ENCODE measurements around the gene HS1BP3.

HS1BP3 gene

DNA sequence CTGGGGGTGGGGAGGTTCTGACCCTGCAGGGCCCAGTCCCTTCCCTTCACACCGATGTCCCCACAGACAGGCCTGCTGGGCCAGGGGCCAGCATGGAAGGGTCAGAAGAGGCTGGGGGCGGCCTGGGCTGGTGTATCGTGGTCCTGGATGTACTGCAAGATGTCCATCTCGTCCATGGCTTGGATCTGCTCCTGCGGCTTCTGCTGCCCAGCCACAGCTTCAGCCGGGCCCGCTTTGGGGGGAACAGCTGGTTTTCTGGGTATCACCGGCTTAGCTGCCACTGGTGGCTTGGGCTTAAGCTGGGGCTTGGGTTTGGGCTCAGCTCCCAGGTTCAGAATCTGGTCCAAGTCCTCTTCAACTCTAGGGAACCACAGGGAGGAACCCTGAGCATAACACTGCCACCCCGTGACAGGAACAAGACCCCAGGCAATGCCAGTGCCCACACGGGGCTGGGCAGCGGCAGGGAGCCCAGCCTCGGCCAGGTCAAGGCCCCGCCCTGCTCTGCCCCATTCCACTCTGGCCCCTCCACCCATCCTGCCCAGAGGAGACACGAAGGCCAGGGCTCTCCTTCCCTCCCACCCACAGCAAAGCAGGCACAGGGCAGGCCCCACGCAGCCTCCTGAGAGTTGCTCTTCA is 31.9 kb downstream of the HS1BP3 start:
- no peak for ATAC-seq (replicated peaks; ENCODE audit: extremely low read depth, poor library complexity, severe bottlenecking)
- H3K27me3 Mint-ChIP-seq = no peaks in the 10 kb centered on the region
- H3K9me3 Mint-ChIP-seq = no peaks in the 10 kb centered on the region
- DNase-seq (ENCODE audit: low spot score in 2 of 2) = no peak
- peaks cover 8% of the 10 kb centered on the region for H3K4me1 Mint-ChIP-seq
- H3K4me3 Mint-ChIP-seq = no peak overlapping the region
- H3K36me3 Mint-ChIP-seq (ENCODE audit: insufficient read depth) = peaks cover 11% of the 10 kb centered on the region
- no peak overlapping the region for H3K27ac Mint-ChIP-seq (ENCODE audit: low read depth)

DNA sequence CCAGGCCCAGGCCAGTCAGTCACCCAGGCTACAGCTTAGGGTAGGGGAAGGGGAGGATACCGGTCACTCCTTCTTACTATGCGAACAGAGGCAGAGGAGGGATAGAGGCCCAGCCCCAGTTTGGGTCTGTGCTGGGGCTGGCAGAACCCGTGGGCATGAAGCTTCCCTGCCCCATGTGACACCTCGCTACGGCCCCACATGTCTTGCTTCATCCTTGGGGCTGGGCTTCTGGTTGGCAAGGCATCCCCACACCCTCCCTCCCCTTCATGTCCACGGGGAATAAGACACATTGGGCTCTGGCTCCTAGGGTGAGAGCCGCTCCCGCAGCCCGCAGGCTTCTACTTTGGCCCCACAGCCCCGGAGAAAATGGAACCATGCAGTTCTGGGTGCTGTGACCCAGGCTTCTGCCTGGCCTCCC is 32.4 kb downstream of the HS1BP3 start:
- Mint-ChIP-seq H3K4me1 (peaks cover 8% of the 10 kb centered on the region), H3K27me3 (no peaks in the 10 kb centered on the region), H3K36me3 (ENCODE audit: insufficient read depth) (peaks cover 11% of the 10 kb centered on the region), H3K27ac (ENCODE audit: low read depth) (no peak overlapping the region), H3K9me3 (no peaks in the 10 kb centered on the region), H3K4me3 (no peak overlapping the region)
- DNase-seq (ENCODE audit: low spot score in 2 of 2) = no peak
- no peak for ATAC-seq (replicated peaks; ENCODE audit: extremely low read depth, poor library complexity, severe bottlenecking)

DNA sequence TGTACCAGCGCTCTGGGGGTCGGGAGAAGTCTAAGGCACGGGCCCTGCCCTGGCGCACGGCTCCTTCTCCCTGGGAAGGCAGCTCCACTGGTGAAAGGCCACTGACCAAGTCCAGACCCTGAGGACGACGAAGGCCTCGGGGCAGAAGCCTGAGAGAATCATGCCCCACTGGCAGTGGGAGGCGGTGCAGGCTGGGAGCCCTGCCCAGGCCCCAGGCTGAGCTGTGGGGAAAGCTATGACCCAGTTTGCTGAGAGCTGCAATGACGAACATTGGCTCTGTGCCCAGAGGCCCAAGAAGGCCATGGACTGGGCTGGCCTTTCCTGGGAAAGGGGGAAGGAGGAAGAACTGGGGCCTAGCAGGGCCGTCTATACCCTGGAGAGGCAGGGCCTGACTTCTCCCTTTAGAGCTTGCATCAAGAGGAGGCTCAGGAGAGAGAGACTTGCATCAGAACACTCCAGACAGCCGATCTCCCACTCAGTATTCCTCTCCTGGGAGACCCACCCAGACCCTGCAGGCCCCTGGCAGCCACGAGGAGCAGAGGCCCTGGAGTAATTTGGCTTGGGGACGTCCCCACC is 32.9 kb downstream of the HS1BP3 start:
- ATAC-seq (replicated peaks; ENCODE audit: extremely low read depth, poor library complexity, severe bottlenecking) = no peak
- Mint-ChIP-seq H3K4me1 (peaks cover 8% of the 10 kb centered on the region), H3K4me3 (no peak overlapping the region), H3K36me3 (ENCODE audit: insufficient read depth) (peaks cover 11% of the 10 kb centered on the region), H3K27me3 (no peaks in the 10 kb centered on the region), H3K27ac (ENCODE audit: low read depth) (no peak overlapping the region), H3K9me3 (no peaks in the 10 kb centered on the region)
- no peak for DNase-seq (ENCODE audit: low spot score in 2 of 2)

DNA sequence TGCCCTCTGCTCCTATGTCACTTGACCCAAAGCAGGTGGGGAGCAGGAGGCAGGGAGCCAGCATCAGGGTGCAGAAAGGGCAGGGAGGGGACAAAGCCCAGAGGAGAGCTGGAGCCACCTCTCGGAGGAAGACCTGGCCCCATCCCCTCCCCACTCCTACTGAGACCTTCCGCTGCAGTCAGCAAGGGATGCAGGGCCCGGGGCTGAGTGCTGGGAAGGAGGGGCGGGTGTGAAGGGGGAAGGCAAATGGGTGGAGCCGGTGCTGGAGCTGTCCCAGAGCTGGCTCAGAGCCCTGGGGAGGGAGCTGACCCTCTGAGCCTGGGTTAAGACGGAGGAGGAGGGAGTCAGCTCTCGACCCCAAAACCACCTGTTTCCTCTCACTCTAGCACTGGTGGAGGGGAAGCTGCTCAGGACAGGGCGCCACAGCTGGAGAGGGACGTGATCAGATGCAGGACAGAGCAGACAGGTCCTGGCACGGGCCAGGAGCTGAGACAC is 33.8 kb downstream of the HS1BP3 start:
- ATAC-seq (replicated peaks; ENCODE audit: extremely low read depth, poor library complexity, severe bottlenecking) (no peak), DNase-seq (ENCODE audit: low spot score in 2 of 2) (no peak)
- Mint-ChIP-seq H3K27ac (ENCODE audit: low read depth) (no peak overlapping the region), H3K4me3 (no peak overlapping the region), H3K9me3 (no peaks in the 10 kb centered on the region), H3K27me3 (no peaks in the 10 kb centered on the region), H3K36me3 (ENCODE audit: insufficient read depth) (peaks cover 8% of the 10 kb centered on the region), H3K4me1 (peaks cover 8% of the 10 kb centered on the region)

DNA sequence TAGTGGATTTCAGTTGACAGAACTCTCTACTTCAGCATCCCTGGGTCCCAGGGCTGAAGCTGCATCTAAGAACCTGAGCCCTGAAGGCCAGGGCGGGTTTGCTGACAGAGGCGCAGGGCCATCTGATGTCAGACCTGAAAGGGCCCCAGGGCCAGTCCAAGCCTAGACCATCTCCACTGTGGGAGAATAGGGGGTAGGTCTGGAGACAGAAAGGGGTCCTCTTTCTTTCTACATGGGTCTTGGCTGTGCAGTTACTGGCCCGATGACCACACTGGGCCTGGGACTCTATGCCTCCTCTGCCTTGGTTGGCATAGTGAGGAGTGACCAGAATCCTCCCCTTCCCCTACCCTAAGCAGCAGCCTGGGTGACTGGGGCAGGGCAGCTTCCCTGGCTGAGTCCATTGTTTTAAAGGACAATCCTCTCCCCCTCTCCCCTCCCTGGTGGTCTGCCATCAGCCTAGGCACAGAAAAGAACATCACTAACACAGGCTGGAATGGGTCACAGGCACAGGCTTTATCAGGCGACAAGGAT is 34.5 kb downstream of the HS1BP3 start:
- no peaks in the 10 kb centered on the region for H3K9me3 Mint-ChIP-seq
- H3K4me3 Mint-ChIP-seq = no peak overlapping the region
- DNase-seq (ENCODE audit: low spot score in 2 of 2) = no peak
- no peak for ATAC-seq (replicated peaks; ENCODE audit: extremely low read depth, poor library complexity, severe bottlenecking)
- peaks cover 6% of the 10 kb centered on the region for H3K36me3 Mint-ChIP-seq (ENCODE audit: insufficient read depth)
- no peak overlapping the region for H3K27ac Mint-ChIP-seq (ENCODE audit: low read depth)
- no peaks in the 10 kb centered on the region for H3K27me3 Mint-ChIP-seq
- peaks cover 8% of the 10 kb centered on the region for H3K4me1 Mint-ChIP-seq

DNA sequence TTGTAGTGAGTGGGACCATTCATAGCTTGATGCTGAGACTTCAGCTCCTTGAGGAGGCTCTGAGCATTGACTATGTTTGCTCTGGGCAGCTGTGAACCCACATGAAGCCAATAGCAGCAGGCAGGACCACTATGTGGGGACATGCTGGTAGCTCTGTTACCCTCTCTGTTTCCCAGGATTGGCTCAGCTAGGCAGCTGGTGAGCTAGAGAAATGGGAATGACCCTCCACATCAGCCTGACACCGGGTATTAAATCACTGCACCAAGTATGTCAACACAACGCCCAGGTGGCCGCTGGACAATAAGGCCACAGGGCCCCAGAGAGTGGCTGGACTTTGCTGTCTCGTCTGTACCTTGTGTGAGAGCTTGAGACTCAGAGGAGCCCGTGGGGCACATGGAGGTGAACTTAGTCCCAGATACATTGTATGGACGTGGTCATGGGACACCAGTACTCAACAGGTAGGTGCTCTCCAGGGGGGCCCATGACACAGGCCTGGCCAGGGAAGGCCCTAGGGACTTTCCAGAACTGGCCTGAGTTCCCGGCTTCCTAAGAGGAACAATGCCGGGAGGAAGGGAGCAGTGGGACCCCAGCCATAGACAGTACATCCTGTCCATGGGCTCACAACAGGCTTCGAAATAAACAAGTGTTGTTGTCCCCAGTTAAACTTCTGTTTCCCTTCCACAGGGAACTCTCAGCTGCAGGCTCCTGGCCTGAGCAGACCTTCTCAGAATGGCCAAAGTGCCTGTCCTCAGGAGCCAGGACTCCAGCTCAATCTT is 35.2 kb downstream of the HS1BP3 start:
- Mint-ChIP-seq H3K9me3 (no peaks in the 10 kb centered on the region), H3K27me3 (no peaks in the 10 kb centered on the region), H3K4me3 (no peak overlapping the region), H3K36me3 (ENCODE audit: insufficient read depth) (peaks cover 4% of the 10 kb centered on the region), H3K27ac (ENCODE audit: low read depth) (no peak overlapping the region), H3K4me1 (peaks cover 5% of the 10 kb centered on the region)
- DNase-seq (ENCODE audit: low spot score in 2 of 2) = no peak
- no peak for ATAC-seq (replicated peaks; ENCODE audit: extremely low read depth, poor library complexity, severe bottlenecking)

DNA sequence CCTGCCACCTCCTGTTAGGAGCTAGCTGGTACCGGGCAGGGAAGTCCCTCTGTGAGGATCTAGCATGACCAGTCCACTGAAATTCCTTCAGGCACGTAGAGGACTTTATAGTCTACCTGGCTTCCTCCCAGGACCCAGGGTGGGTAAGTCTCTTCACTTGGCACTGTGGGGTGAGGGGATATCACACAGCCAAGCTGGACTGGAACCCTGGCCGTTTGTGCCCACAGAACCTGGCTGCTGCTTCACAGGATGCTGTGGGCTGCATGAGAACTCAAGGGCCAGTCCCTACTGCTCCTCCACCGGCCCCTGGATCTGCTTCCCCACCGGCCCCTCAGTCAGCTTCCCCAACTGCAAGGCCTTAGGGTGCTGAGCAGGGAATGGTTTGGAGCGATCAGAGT is 35.8 kb downstream of the HS1BP3 start:
- Mint-ChIP-seq H3K4me1 (no peaks in the 10 kb centered on the region), H3K36me3 (ENCODE audit: insufficient read depth) (peaks cover 3% of the 10 kb centered on the region), H3K4me3 (no peak overlapping the region), H3K27ac (ENCODE audit: low read depth) (no peak overlapping the region), H3K27me3 (no peaks in the 10 kb centered on the region), H3K9me3 (no peaks in the 10 kb centered on the region)
- ATAC-seq (replicated peaks; ENCODE audit: extremely low read depth, poor library complexity, severe bottlenecking) (no peak), DNase-seq (ENCODE audit: low spot score in 2 of 2) (no peak)

DNA sequence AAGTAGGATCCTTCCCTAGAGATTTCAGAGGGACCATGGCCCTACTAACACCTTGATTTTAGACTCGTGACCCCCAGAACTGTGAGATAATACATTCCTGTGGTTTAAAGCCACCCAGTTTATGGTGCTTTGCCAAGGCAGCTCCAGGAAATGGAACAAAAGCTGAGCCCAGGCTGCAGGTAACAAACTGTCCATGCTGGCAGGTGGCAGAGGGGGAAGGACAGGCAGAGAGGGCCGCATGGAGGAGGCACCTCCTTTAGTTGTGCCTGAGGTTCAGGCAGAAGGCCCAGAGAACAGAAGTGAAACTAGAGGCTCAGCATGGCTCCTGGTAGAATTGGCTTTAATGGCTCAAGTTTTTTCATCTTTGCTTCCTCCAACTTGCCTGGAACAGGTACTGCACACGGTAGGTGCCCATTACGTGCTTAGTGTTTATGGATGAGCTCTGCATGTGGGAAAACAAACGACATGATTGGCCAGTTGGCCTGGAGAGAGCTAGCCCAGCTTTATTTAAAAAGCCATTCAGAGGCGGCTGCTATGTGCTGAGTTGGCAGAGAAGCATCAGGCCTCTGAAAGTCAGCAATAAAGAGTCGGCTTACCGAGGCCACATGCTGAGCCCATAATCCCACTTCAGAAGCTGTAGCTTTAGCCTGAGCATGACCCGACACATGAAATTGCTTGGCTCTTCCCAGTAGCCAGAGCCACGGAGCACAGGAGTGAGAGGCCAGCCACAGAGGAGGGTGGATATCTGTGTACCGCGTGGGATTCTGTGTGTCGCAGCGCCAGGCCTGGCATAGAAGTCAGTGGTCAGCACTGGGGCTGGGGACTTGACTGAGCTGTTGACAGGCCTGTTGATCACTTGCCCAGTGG is 36.5 kb downstream of the HS1BP3 start:
- Mint-ChIP-seq H3K4me3 (no peak overlapping the region), H3K27ac (ENCODE audit: low read depth) (no peak overlapping the region)
- no peak for ATAC-seq (replicated peaks; ENCODE audit: extremely low read depth, poor library complexity, severe bottlenecking)

DNA sequence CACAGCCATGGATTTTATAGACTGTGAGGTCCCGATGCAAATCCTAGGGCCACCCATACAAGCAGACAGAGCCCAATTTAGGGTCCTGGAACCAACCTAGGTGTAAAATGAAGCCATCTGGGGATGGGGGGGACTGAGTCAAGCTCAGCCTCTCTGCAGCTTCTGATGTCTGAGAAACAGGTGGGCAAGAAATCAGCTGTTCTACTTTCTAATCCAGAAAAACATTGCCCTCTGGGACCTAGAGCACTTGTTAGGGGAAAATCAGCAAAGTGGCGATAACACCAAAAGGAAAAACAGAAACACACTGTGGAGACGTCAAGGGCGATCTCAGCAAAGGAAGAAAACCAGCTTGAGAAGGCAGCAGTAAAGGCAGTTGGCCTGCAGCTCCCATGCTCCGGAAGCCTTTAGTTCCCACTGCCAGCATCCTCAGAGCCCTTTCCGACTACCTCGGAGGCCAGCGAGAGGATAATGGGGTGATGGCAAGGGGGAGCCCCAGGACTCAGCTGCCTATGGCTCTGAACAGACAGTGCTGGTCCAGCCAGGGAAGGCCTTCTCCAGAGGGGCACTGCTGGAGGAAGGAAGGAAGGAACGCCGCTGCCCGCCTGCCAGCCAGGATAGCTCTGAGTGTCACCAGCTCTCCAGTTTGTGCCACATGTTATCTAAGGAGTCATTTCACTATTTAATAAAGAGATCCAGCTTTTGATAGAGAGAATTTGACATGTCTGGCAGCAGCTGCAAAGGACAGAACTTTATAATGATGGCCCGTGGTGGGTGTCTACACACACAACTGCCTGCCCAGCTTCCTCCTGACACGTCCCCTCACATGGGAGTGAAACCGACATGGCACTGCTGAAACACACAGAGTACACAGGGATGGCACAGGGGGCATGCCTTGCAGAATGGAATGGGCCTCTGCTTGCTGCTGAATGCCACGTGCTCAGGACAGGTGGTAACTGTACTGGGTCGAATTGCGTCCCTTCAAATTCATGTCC is 37.7 kb downstream of the HS1BP3 start:
- DNase-seq (ENCODE audit: low spot score in 2 of 2) (no peak), ATAC-seq (replicated peaks; ENCODE audit: extremely low read depth, poor library complexity, severe bottlenecking) (no peak)
- Mint-ChIP-seq H3K27me3 (no peaks in the 10 kb centered on the region), H3K27ac (ENCODE audit: low read depth) (no peak overlapping the region), H3K9me3 (no peaks in the 10 kb centered on the region), H3K4me3 (no peak overlapping the region), H3K4me1 (no peaks in the 10 kb centered on the region), H3K36me3 (ENCODE audit: insufficient read depth) (peaks cover 3% of the 10 kb centered on the region)

More for the DNA sequence above, 36.5 kb downstream of the HS1BP3 start:
- Mint-ChIP-seq H3K36me3 (ENCODE audit: insufficient read depth) (peaks cover 3% of the 10 kb centered on the region), H3K4me1 (no peaks in the 10 kb centered on the region), H3K27me3 (no peaks in the 10 kb centered on the region), H3K9me3 (no peaks in the 10 kb centered on the region)
- no peak for DNase-seq (ENCODE audit: low spot score in 2 of 2)

DNA sequence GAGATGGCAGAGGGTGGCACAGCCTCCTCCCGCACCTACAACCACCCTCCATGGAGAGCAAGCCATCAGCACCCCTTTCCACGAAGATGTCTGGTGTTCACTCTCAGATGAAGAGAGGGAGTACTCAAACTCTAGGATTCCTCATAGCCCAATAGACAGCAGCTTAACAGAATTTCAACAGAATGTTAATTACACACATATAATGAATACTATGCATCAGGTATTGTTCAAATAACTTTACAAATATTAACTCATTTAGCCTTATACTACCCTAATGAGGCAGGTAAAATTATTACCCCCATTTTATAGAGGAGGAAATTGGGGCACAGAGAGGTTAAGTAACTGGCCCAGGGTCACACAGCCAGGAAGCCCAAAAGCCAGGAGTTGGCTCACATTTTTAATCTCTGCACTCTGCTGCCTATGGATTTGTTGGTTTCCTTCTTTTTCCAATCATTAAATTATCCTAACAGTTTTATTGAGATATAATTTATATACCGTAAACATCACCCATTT is 39.0 kb downstream of the HS1BP3 start:
- Mint-ChIP-seq H3K27me3 (no peaks in the 10 kb centered on the region), H3K36me3 (ENCODE audit: insufficient read depth) (peaks cover under 1% of the 10 kb centered on the region), H3K4me3 (no peak overlapping the region), H3K9me3 (no peaks in the 10 kb centered on the region), H3K27ac (ENCODE audit: low read depth) (no peak overlapping the region), H3K4me1 (no peaks in the 10 kb centered on the region)
- no peak for ATAC-seq (replicated peaks; ENCODE audit: extremely low read depth, poor library complexity, severe bottlenecking)
- DNase-seq (ENCODE audit: low spot score in 2 of 2) = no peak

DNA sequence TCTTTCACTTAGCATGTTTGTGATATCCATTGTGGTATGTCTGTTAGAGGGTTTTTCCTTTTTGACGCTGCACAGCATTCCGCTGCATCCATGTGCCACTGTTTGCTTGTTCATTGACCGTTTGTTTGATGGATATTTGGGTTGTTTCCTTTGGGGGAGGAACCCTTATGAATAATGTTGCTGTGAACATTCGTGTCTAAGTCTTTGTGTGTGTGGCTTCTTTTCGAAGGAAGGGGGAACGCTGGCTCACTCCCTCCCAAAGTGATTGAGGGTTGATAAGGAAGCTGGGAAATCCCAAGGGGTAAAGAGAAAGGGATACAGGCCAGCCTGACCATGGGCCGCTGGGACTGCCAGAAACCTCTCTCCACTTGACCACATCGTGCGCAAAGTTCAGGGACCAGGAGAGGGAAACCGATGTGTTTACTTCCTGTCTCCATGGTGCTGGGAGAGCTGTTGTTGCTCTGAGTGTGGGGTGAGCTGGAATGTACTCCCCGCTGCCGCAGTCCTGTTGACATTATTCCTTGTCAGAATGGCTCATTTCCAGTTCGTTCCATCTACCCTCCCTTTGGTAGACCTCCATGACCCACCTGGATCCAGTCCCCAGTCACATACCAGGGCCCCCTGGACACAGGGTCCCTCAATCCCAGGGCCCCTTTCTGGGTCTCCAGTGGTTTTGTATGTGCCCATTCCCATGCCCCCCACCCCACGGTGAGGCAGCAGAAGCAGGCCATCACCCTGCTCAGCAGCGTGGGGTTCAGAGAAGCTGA is 39.6 kb downstream of the HS1BP3 start:
- H3K27ac Mint-ChIP-seq (ENCODE audit: low read depth) = no peak overlapping the region
- no peaks in the 10 kb centered on the region for H3K36me3 Mint-ChIP-seq (ENCODE audit: insufficient read depth)
- ATAC-seq (replicated peaks; ENCODE audit: extremely low read depth, poor library complexity, severe bottlenecking) = no peak
- no peak for DNase-seq (ENCODE audit: low spot score in 2 of 2)
- no peaks in the 10 kb centered on the region for H3K27me3 Mint-ChIP-seq
- H3K4me3 Mint-ChIP-seq = no peak overlapping the region
- no peaks in the 10 kb centered on the region for H3K9me3 Mint-ChIP-seq
- H3K4me1 Mint-ChIP-seq = no peaks in the 10 kb centered on the region
